Fibroblast of lung (primary cell): ENCODE measurements around the gene INF2. TPM values are rescaled to one million over a fixed set of nuclear protein-coding genes. Genes with fewer than 3 reads are reported as not detected.
A peak's percentile ranks its signal among the peaks of the same experiment; 100 is the strongest.

ENCODE experiments used
- DNase-seq, 2 donors: peaks; one replicate each; pipeline versions ENCODE4 v3.0.0 to v3.0.0-alpha.2; 2010; ENCODE audit warnings: low read depth in 2 of 2
- H2AFZ ChIP-seq: 2 replicates; pipeline ENCODE4 v1.5.1; 2012; ENCODE audit warnings: low read length, control low read depth, inconsistent platforms
- H3K27ac ChIP-seq: 2 replicates; pipeline ENCODE4 v1.5.1; 2011; ENCODE audit warnings: low read length, control low read depth; ENCODE audit not compliant: insufficient read depth
- H3K27me3 ChIP-seq: 2 replicates; pipeline ENCODE4 v1.5.1; 2011; ENCODE audit warnings: mild to moderate bottlenecking, low read length; ENCODE audit not compliant: control insufficient read depth, insufficient read depth
- H3K36me3 ChIP-seq: 2 replicates; pipeline ENCODE4 v1.5.1; 2011; ENCODE audit warnings: low read length; ENCODE audit not compliant: control insufficient read depth, insufficient read depth
- H3K4me1 ChIP-seq: 2 replicates; pipeline ENCODE4 v1.5.1; 2011; ENCODE audit warnings: low read length; ENCODE audit not compliant: control insufficient read depth, insufficient read depth; ENCODE audit errors: extremely low read depth
- H3K4me2 ChIP-seq: 2 replicates; pipeline ENCODE4 v1.5.1; 2011; ENCODE audit warnings: low read length, control low read depth; ENCODE audit not compliant: insufficient read depth; ENCODE audit errors: extremely low read depth
- H3K4me3 ChIP-seq, 4 experiments: fragments of 200-600 bp in 1 of 4; sonication (generic) in 1 of 4; replicated peaks in 1 of 4; 2 replicates each; pipeline ENCODE4 v1.5.1; 2011 to 2016; ENCODE audit warnings: low read length in 4 of 4, low read depth in 3 of 4, mild to moderate bottlenecking in 3 of 4, control low read depth in 2 of 4, inconsistent platforms in 1 of 4, mixed read lengths in 1 of 4; ENCODE audit not compliant: insufficient read depth in 1 of 4; ENCODE audit errors: control extremely low read depth in 1 of 4
- H3K79me2 ChIP-seq: 2 replicates; pipeline ENCODE4 v1.5.1; 2012; ENCODE audit warnings: mild to moderate bottlenecking, low read length, inconsistent platforms; ENCODE audit not compliant: control insufficient read depth, insufficient read depth
- H3K9ac ChIP-seq: 2 replicates; pipeline ENCODE4 v1.5.1; 2011; ENCODE audit warnings: mild to moderate bottlenecking, low read length, control low read depth; ENCODE audit not compliant: insufficient read depth
- H3K9me3 ChIP-seq: 2 replicates; pipeline ENCODE4 v1.5.1; 2012; ENCODE audit warnings: low read depth, low read length; ENCODE audit not compliant: control insufficient read depth, insufficient read depth
- H4K20me1 ChIP-seq: 2 replicates; pipeline ENCODE4 v1.5.1; 2011; ENCODE audit warnings: low read length; ENCODE audit not compliant: control insufficient read depth, insufficient read depth; ENCODE audit errors: extremely low read depth
- EZH2 ChIP-seq: IDR thresholded peaks from 2 replicates; pipeline ENCODE4 v1.5.1; 2012; ENCODE audit warnings: low read length, control low read depth, mild to moderate bottlenecking; ENCODE audit errors: missing control alignments
- polyA plus RNA-seq, 2 donors: library from polyadenylated mRNA; depleted of rRNA in 1 of 2; stranded (reverse) in 1 of 2; unstranded in 1 of 2; fragments of >200 nt; gene quantifications; 2 replicates each; pipeline ENCODE4 v1.2.1, GENCODE V29; 2011 to 2012; ENCODE audit warnings: missing spikeins in 1 of 2
- total RNA-seq: library from RNA; depleted of rRNA; stranded (reverse); fragments of >200 nt; gene quantifications from 2 replicates; pipeline ENCODE4 v1.2.1, GENCODE V29; 2014
- TF ChIP-seq, protein P1 (sequence below), 2 donors: IDR thresholded peaks in 1 of 2; conservative IDR thresholded peaks in 1 of 2; 1 replicate in 1 of 2; 2 replicates in 1 of 2; pipeline ENCODE4 v1.5.1; 2011 to 2012; ENCODE audit warnings: low read length in 2 of 2, control low read depth in 1 of 2, inconsistent platforms in 1 of 2, low read depth in 1 of 2, mild to moderate bottlenecking in 1 of 2

The INF2 gene
- total and polyA plus RNA-seq, 2 donors (not counting 1 experiment from before 2014, with no cell fraction given), result 19.8 to 50.9 TPM

DNA sequence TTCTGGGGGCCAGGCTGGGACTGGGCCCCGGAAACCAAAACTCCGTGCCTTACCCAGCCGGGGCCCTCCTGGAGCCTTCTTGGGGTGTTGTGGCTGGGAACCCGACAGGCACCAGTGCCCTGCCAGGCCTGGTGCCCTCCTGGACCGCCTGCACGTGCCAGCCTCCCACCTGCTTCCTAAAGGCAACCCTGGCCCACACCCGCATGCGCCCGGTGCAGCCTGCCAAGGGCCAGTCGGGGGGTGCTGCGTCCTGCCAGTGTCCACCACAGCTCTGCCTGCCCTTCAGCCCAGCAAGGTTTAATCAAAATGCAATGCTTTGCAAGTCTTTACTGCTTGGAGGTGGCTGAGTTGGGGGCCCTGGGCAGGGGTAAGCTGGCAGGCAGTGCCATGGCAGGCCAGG is 29.5 kb downstream of the INF2 start:
- TF ChIP-seq, protein P1, sequence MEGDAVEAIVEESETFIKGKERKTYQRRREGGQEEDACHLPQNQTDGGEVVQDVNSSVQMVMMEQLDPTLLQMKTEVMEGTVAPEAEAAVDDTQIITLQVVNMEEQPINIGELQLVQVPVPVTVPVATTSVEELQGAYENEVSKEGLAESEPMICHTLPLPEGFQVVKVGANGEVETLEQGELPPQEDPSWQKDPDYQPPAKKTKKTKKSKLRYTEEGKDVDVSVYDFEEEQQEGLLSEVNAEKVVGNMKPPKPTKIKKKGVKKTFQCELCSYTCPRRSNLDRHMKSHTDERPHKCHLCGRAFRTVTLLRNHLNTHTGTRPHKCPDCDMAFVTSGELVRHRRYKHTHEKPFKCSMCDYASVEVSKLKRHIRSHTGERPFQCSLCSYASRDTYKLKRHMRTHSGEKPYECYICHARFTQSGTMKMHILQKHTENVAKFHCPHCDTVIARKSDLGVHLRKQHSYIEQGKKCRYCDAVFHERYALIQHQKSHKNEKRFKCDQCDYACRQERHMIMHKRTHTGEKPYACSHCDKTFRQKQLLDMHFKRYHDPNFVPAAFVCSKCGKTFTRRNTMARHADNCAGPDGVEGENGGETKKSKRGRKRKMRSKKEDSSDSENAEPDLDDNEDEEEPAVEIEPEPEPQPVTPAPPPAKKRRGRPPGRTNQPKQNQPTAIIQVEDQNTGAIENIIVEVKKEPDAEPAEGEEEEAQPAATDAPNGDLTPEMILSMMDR (conservative IDR thresholded peaks at IDR 0.05 in 1 of 2, IDR thresholded peaks at IDR 0.05 in 1 of 2; ENCODE audit: low read depth in 1 of 2, low read length in 2 of 2), result no peak
- TF ChIP-seq EZH2, result no peak
- no peaks in the 10 kb centered on the region for H4K20me1 ChIP-seq
- DNase-seq, result no peak
- H3K27ac ChIP-seq, result no peak overlapping the region
- H3K36me3 ChIP-seq, result peaks cover 35% of the 10 kb centered on the region
- H3K9ac ChIP-seq, result no peak overlapping the region
- no peak overlapping the region for H3K4me2 ChIP-seq
- no peaks in the 10 kb centered on the region for H3K79me2 ChIP-seq
- H3K9me3 ChIP-seq, result no peaks in the 10 kb centered on the region
- H3K27me3 ChIP-seq, result no peaks in the 10 kb centered on the region
- H2AFZ ChIP-seq, result no peak overlapping the region
- H3K4me1 ChIP-seq, result peaks cover 9% of the 10 kb centered on the region
- H3K4me3 ChIP-seq, result no peak overlapping the region

GRCh38 chr14:104719343-104719742 is 29.9 kb downstream of the INF2 start:
- Histone ChIP-seq H3K9me3 (no peaks in the 10 kb centered on the region), H3K79me2 (no peaks in the 10 kb centered on the region), H3K27ac (no peak overlapping the region), H3K4me2 (no peak overlapping the region), H2AFZ (no peak overlapping the region), H3K4me3 (no peak overlapping the region), H3K36me3 (peaks cover 33% of the 10 kb centered on the region), H3K4me1 (peaks cover 9% of the 10 kb centered on the region), H4K20me1 (no peaks in the 10 kb centered on the region), H3K9ac (no peak overlapping the region), H3K27me3 (no peaks in the 10 kb centered on the region)
- no peak for TF ChIP-seq EZH2
- TF ChIP-seq, protein P1 (conservative IDR thresholded peaks at IDR 0.05 in 1 of 2, IDR thresholded peaks at IDR 0.05 in 1 of 2; ENCODE audit: low read depth in 1 of 2, low read length in 2 of 2), result no peak
- DNase-seq, result no peak

DNA sequence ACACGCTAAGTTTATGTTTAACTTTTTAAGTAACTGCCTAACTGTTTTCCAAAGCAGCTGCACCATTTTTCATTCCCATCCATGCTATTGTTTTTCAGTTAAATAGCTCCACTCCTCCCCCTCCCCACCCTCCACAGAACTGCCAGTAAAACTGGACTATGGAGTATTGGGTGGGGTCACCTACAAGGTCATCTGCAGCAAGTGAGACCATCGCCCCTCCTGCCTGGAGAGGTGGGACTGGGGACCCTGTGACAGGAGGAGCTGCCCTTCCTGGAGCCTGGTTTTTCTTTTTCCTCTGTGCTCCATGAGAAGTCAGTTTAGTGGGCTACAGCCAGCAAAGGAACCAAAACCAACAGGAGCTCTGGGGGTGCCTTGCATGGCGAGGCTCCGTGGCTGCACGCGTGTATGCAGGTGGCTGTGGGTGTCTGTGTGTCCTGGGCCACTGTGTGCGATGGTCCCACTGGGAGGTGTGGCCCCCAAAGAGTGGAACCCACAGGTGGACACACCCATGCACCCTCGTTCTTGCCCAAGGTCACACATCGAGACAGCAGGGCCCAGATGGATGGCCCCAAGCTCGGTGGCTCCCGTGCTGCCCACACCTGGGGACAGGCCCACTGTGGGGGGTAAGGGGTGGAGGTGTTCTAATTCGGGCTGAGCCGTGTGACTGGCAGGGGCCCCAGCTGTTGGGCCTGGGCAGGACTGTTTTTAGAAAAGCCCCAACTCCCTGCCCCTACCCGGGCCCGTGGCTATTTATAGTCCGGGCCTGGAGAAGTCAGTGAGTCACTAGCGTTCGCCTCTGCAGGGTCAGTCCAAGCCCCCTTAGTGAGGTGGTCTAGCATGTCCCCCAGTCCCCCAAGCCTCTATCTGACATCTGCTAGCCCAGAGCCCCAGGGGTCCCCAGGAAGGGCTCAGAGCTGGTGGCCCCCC is 32.4 kb downstream of the INF2 start:
- peak in 1 of 2 donors; percentile 27 for DNase-seq
- Histone ChIP-seq H3K9me3 (no peaks in the 10 kb centered on the region), H3K4me2 (no peak overlapping the region), H3K79me2 (no peaks in the 10 kb centered on the region), H4K20me1 (no peaks in the 10 kb centered on the region), H3K36me3 (peaks cover 20% of the 10 kb centered on the region), H3K27ac (no peak overlapping the region), H3K27me3 (peaks cover 1% of the 10 kb centered on the region), H2AFZ (no peak overlapping the region), H3K4me3 (no peak overlapping the region), H3K4me1 (peaks cover 11% of the 10 kb centered on the region), H3K9ac (no peak overlapping the region)
- TF ChIP-seq, protein P1 (conservative IDR thresholded peaks at IDR 0.05 in 1 of 2, IDR thresholded peaks at IDR 0.05 in 1 of 2; ENCODE audit: low read depth in 1 of 2, low read length in 2 of 2), result no peak
- TF ChIP-seq EZH2, result no peak
